Loucy (cell line): ENCODE data around the gene MAN2A2.

Experiments used
- CTCF ChIP-seq: fragments of 200-600 bp; sonication (generic); conservative IDR thresholded peaks from 2 replicates; pipeline ENCODE4 v1.5.1; 2014; ENCODE audit warnings: mild to moderate bottlenecking, antibody characterized with exemption, low read length
- EZH2phosphoT487 ChIP-seq: fragments of 200-600 bp; IDR thresholded peaks from 2 replicates; pipeline ENCODE4 v1.6.1; 2018; ENCODE audit warnings: antibody characterized with exemption, mild to moderate bottlenecking, moderate library complexity, borderline replicate concordance

- no peak for TF ChIP-seq CTCF
- TF ChIP-seq EZH2phosphoT487, result no peak
Observed at GRCh38 chr15:90933301-90933700, 30.2 kb downstream of the MAN2A2 start.
